Ectodermal cell (in vitro differentiated cells): ENCODE measurements around the gene ANKRD22. TPM values are rescaled to one million over a fixed set of nuclear protein-coding genes. Genes with fewer than 3 reads are reported as not detected.

Source experiments
- H3K27ac ChIP-seq: 2 replicates; pipeline ENCODE4 v1.7.0; 2013; ENCODE audit warnings: mild to moderate bottlenecking, low read depth, low read length; ENCODE audit not compliant: insufficient read depth, poor library complexity, severe bottlenecking
- H3K27me3 ChIP-seq: 2 replicates; pipeline ENCODE4 v1.7.0; 2013; ENCODE audit warnings: mild to moderate bottlenecking, low read length; ENCODE audit not compliant: insufficient read depth, control insufficient read depth, poor library complexity, severe bottlenecking
- H3K36me3 ChIP-seq: one replicate; pipeline ENCODE4 v1.7.0; 2013; ENCODE audit warnings: low read length; ENCODE audit not compliant: control insufficient read depth, insufficient read depth
- H3K4me1 ChIP-seq: one replicate; pipeline ENCODE4 v1.7.0; 2013; ENCODE audit warnings: low read length; ENCODE audit not compliant: control insufficient read depth, insufficient read depth
- H3K4me3 ChIP-seq: 2 replicates; pipeline ENCODE4 v1.7.0; 2013; ENCODE audit warnings: low read depth, low read length, control low read depth; ENCODE audit not compliant: insufficient read depth
- H3K9me3 ChIP-seq: 2 replicates; pipeline ENCODE4 v1.7.0; 2013; ENCODE audit warnings: mild to moderate bottlenecking, low read length, moderate library complexity; ENCODE audit not compliant: control insufficient read depth
- WGBS, 2 experiments: methylation state at CpG; one replicate each; pipeline ENCODE4 v1.1.7; 2013; ENCODE audit warnings: missing lambda C conversion rate in 2 of 2; 5-methylcytosine and 5-hydroxymethylcytosine counted together
- polyA plus RNA-seq, 4 experiments: library from polyadenylated mRNA; stranded (reverse); fragments of 50-300 nt; gene quantifications; one replicate each; pipeline ENCODE4 v1.2.3, GENCODE V29; 2013

ANKRD22 gene
- polyA plus RNA-seq (2013, experiment 1 of 4) = not detected
- not detected for polyA plus RNA-seq (2013, experiment 2 of 4)
- polyA plus RNA-seq (2013, experiment 3 of 4) = not detected
- polyA plus RNA-seq (2013, experiment 4 of 4) = not detected

GRCh38 chr10:88851706-88852105, at the start of gene ANKRD22:
ANKRD22 (minus strand) TSS chr10:88851844; CDS start chr10:88851607, 237 bp downstream.
- H3K27me3 ChIP-seq = no peaks in the 10 kb centered on the region
- no peak within 1 kb of the TSS for H3K4me3 ChIP-seq
- no peak within 1 kb of the TSS for H3K27ac ChIP-seq
- H3K36me3 ChIP-seq = no peaks in the 10 kb centered on the region
- no peaks in the 10 kb centered on the region for H3K9me3 ChIP-seq
- H3K4me1 ChIP-seq = no peaks in the 10 kb centered on the region
- 62 to 75% methylated on average over 5 of the region's 5 CpGs for WGBS, 2 experiments

DNA sequence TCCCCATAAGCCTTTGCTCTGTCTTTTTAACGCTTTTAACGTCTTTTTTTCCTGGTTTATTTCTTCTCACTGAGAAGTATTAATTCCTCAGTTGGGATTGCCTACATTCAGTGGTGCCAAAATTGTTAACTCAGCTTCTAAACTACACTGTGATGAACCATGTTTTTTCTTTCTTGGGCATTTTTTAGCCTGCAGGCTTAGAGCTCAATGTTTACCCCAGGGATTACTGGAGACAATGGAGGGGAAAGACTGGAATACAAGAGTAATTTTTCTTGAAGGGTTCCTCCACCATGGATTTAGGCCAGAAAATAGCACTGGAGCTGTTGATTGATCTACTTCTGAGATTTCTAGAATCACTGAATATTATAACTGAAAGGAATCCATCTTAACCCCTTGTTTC, 48.2 kb upstream of the ANKRD22 start:
- no peak overlapping the region for H3K4me3 ChIP-seq
- H3K36me3 ChIP-seq = no peaks in the 10 kb centered on the region
- no peak overlapping the region for H3K27ac ChIP-seq
- WGBS, 2 experiments = 92% methylated on average over 2 of the region's 2 CpGs
- peaks cover 6% of the 10 kb centered on the region for H3K4me1 ChIP-seq
- no peaks in the 10 kb centered on the region for H3K27me3 ChIP-seq
- H3K9me3 ChIP-seq = no peaks in the 10 kb centered on the region

DNA sequence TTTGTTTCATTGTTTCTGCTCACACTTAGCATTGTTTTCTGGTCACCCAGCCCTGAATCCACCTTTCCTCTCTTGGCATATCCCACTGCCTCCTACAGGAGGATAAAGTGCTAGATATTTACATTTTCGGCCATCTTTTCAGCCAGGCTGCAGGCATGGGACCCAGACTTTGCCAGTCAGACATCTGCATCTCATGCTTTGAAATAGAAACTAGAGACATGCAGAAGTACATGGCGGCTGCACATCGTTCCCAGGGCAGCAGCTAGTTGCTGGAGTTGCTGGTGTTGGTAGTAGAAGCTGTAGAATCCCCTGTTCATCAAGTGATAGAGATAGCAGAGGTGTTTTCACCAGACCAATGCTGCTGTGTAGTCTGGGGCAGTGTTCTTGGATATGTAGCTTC, 47.1 kb upstream of the ANKRD22 start:
- Histone ChIP-seq H3K27ac (no peak overlapping the region), H3K27me3 (no peaks in the 10 kb centered on the region), H3K36me3 (no peaks in the 10 kb centered on the region), H3K9me3 (no peaks in the 10 kb centered on the region), H3K4me3 (no peak overlapping the region), H3K4me1 (peaks cover 6% of the 10 kb centered on the region)
- 94 to 95% methylated on average over 3 of the region's 3 CpGs for WGBS, 2 experiments

DNA sequence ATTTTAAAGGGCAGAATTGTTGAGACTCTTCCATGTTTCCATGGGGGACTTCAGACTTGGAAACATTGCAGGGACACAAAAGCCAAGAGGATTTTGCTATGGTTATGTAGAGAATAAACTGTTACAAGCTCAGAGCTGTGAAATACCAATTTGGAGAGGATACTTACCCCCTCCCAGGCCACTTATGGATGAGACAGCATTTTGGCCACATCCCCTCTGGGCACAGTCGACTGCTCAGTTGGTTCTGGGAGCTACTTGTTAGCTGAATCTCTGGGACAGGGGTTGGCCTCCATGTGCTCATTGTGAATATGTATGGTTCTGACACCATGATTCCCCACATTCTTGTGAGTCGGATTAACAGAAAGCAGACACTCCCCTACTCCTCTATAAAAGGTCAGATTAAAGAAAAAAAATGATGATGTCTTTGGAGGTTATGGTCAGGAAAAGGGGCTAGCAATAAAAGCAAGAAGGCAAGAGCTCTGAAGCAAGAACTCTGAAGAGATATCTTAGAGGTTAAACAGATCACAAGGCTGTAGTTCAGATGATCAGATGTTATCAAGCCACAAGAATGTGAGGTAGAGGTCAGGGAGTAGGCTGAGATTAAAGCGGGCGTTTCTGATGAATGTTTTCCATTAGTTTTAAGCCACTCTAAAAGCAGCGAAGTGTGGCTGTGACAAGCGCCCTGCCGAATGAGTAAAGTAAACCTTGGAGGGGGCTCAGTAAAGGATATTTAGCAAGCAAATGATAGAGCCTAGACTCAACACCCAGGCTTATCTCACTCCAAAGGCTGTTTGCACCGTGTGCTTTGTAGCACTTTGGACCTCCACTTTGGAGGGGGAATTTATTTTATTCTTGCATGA, 45.6 kb upstream of the ANKRD22 start:
- 87 to 93% methylated on average over 7 of the region's 8 CpGs for WGBS, 2 experiments

DNA sequence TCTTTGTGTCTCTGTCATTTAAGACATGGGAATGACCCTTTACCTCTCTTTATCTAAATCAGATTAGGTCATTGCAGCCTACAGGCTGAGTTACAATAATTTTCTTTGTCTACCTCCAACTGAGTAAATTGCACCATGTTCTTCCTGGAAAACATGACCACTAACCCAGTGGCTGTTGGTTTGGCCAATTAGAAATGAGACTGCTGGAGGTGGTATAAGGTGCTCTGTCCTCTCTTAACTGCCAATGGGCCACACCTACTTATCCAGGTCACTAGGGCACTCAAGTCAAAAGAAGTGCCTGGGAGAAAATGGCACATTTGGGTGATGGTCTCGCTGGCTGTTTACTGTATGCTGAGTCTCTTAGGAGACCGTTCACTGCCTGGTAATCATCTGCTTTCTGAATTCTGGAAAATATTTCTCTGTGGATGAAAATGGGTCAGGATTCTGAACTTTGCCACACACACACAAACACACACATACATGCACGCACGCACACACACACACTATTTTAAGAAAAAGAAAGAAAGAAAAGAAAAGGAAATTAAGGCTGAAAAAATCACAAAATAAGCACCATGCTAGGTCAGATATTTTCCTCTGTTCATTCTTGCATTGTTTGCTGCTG, 44.8 kb upstream of the ANKRD22 start:
- 90 to 95% methylated on average over 2 of the region's 4 CpGs for WGBS, 2 experiments
- Histone ChIP-seq H3K27ac (no peak overlapping the region), H3K36me3 (no peaks in the 10 kb centered on the region), H3K9me3 (no peaks in the 10 kb centered on the region), H3K27me3 (no peaks in the 10 kb centered on the region), H3K4me1 (peaks cover 6% of the 10 kb centered on the region), H3K4me3 (no peak overlapping the region)

More for the DNA sequence above, 45.6 kb upstream of the ANKRD22 start:
- Histone ChIP-seq H3K4me3 (no peak overlapping the region), H3K9me3 (no peaks in the 10 kb centered on the region), H3K36me3 (no peaks in the 10 kb centered on the region), H3K27ac (no peak overlapping the region), H3K4me1 (peaks cover 6% of the 10 kb centered on the region), H3K27me3 (no peaks in the 10 kb centered on the region)

- 91 to 93% methylated on average over 1 of the region's 1 CpG for WGBS, 2 experiments
- Histone ChIP-seq H3K27me3 (no peaks in the 10 kb centered on the region), H3K27ac (no peak overlapping the region), H3K4me3 (no peak overlapping the region), H3K4me1 (peaks cover 6% of the 10 kb centered on the region), H3K36me3 (no peaks in the 10 kb centered on the region), H3K9me3 (no peaks in the 10 kb centered on the region)
Observed at GRCh38 chr10:88895250-88895649, 43.6 kb upstream of the ANKRD22 start.

DNA sequence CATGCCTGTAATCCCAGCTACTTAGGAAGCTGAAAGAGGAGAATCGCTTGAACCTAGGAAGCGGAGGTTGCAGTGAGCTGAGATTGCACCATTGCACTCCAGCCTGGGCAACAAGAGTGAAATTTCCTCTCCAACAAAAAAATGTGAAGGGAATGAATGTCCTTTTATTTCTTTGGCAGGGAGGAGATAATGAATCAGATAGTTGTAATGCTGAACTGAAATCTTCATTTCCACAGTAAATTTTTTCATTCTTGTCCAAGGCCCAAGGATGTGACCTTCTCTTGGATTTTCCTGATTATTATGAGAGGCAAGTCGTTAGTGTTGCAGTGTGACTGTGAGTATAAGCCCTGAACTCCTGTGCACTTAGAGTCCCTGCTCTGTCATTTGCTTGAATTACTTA, 42.0 kb upstream of the ANKRD22 start:
- Histone ChIP-seq H3K4me1 (peaks cover 6% of the 10 kb centered on the region), H3K27me3 (no peaks in the 10 kb centered on the region), H3K9me3 (no peaks in the 10 kb centered on the region), H3K4me3 (no peak overlapping the region), H3K36me3 (no peaks in the 10 kb centered on the region), H3K27ac (no peak overlapping the region)
- WGBS, 2 experiments = 93 to 97% methylated on average over 3 of the region's 3 CpGs

DNA sequence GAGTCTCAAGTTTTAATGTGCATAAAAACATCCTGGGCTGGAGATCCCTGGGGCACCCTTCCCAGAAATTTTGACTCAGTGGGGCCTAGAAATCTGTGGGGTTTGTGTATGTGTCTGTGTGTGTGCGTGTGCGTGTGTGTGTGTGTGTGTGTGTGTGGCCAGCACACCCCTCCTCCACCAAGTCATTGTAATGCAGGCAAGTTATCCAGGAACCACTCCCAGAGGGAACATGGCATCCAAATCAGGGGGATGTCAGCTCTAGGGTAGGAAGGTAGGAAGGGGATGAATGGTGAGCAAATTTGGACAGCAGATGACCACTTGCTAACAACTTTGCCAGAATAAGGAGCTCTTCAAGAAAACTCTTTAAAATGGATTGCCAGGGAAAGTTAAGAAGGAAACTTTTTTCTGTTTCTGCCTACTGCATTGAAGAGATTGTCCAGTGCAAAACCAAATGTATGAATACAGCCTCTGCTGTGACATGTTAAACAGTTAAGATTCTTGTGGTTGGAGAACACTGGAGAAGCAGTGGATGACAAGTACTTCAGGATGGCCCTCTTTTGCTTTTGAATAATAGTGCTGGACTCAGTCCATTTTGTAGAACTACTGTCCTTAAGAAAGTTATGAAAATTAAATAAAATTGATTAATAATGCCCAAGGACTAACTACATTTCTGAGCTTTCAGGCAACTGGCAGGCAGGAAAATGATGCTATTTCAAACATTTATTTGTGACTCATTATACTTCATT, 40.8 kb upstream of the ANKRD22 start:
- no peaks in the 10 kb centered on the region for H3K27me3 ChIP-seq
- 71 to 82% methylated on average over 2 of the region's 2 CpGs for WGBS, 2 experiments

GRCh38 chr10:88890681-88891381, 39.2 kb upstream of the ANKRD22 start:
- H3K27me3 ChIP-seq = no peaks in the 10 kb centered on the region
- no peaks in the 10 kb centered on the region for H3K9me3 ChIP-seq
- H3K4me1 ChIP-seq = no peaks in the 10 kb centered on the region
- H3K36me3 ChIP-seq = no peaks in the 10 kb centered on the region
- H3K4me3 ChIP-seq = no peak overlapping the region
- H3K27ac ChIP-seq = no peak overlapping the region
- WGBS, 2 experiments = 91 to 93% methylated on average over 4 of the region's 4 CpGs

More for the DNA sequence above, 40.8 kb upstream of the ANKRD22 start:
- H3K4me3 ChIP-seq = no peak overlapping the region
- no peaks in the 10 kb centered on the region for H3K36me3 ChIP-seq
- peaks cover 6% of the 10 kb centered on the region for H3K4me1 ChIP-seq
- no peaks in the 10 kb centered on the region for H3K9me3 ChIP-seq
- no peak overlapping the region for H3K27ac ChIP-seq
